Measurements from ENCODE around the gene ANKRD63. TPM values are rescaled to one million over a fixed set of nuclear protein-coding genes. Genes with fewer than 3 reads are reported as not detected.

ANKRD63 gene
- total and polyA plus RNA-seq, 7 donors: 1.6 TPM; not detected in 6

DNA sequence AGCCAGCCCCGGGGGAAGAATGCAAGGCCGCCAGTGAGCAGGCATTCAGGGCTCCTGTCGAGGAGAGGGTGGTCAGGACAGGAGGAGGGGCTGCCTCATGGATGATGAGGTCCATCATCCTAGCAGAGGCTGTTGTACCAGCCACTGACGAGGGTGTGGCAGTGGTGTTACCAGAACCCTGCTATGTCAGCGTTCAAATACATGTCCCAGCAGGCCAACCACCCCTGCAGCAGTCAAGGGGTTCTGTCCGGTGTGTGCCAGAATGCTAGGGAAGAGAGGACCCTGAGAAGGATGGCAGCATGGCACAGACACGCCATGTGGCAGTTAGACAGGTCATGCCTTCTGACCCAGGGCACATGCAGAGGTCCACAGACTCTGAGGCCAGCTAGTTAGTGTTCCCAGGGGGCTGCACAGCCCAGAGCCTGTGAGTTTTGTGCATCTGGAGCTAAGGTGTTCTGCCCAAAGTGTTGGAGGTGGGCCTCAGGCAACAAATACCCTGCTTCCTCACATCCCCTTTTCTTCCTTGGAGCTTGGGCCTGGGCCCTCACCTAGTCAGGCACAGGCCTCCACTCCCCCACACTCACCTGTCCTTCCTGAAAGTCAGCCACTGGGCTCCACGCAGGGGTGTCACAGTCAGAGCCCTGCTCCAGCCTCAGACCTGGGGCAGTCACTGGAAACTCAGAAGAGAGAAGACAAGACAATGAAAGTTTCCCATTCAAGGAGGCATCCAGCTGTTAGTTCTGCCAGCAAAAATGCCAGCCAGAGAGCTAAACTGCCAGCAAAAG is 36.2 kb downstream of the ANKRD63 start:
- DNase-seq: peak; percentile 56
- 94% methylated on average over 8 of the region's 8 CpGs for WGBS, 2 donors
- no peak for TF ChIP-seq POLR2A (IDR thresholded peaks at IDR 0.05)
- no peak for TF ChIP-seq EP300 (IDR thresholded peaks at IDR 0.05)
- TF ChIP-seq POLR2AphosphoS5 (IDR thresholded peaks at IDR 0.05): no peak
- TF ChIP-seq, protein P1, sequence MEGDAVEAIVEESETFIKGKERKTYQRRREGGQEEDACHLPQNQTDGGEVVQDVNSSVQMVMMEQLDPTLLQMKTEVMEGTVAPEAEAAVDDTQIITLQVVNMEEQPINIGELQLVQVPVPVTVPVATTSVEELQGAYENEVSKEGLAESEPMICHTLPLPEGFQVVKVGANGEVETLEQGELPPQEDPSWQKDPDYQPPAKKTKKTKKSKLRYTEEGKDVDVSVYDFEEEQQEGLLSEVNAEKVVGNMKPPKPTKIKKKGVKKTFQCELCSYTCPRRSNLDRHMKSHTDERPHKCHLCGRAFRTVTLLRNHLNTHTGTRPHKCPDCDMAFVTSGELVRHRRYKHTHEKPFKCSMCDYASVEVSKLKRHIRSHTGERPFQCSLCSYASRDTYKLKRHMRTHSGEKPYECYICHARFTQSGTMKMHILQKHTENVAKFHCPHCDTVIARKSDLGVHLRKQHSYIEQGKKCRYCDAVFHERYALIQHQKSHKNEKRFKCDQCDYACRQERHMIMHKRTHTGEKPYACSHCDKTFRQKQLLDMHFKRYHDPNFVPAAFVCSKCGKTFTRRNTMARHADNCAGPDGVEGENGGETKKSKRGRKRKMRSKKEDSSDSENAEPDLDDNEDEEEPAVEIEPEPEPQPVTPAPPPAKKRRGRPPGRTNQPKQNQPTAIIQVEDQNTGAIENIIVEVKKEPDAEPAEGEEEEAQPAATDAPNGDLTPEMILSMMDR (IDR thresholded peaks at IDR 0.05): no peak
- H3K4me1 ChIP-seq: no peaks in the 10 kb centered on the region
- no peak overlapping the region for H3K4me3 ChIP-seq
- H3K27me3 ChIP-seq: no peaks in the 10 kb centered on the region
- no peaks in the 10 kb centered on the region for H3K9me3 ChIP-seq
- no peaks in the 10 kb centered on the region for H3K36me3 ChIP-seq
- no peak overlapping the region for H3K27ac ChIP-seq
- intact Hi-C loops (cut with DNase I): no loop called here

- Histone ChIP-seq H3K4me3 (no peak overlapping the region), H3K27ac (no peak overlapping the region), H3K27me3 (no peaks in the 10 kb centered on the region), H3K9me3 (no peaks in the 10 kb centered on the region), H3K4me1 (no peaks in the 10 kb centered on the region), H3K36me3 (no peaks in the 10 kb centered on the region)
- intact Hi-C loops (cut with DNase I): no loop called here
- 88 to 89% methylated on average over 9 of the region's 9 CpGs for WGBS, 2 donors
- TF ChIP-seq POLR2AphosphoS5 (IDR thresholded peaks at IDR 0.05) (no peak), EP300 (IDR thresholded peaks at IDR 0.05) (no peak), POLR2A (IDR thresholded peaks at IDR 0.05) (no peak)
- TF ChIP-seq, protein P1 (IDR thresholded peaks at IDR 0.05): no peak
- peak; percentile 41 for DNase-seq
Observed at GRCh38 chr15:40245666-40246450, 37.0 kb downstream of the ANKRD63 start.

DNA sequence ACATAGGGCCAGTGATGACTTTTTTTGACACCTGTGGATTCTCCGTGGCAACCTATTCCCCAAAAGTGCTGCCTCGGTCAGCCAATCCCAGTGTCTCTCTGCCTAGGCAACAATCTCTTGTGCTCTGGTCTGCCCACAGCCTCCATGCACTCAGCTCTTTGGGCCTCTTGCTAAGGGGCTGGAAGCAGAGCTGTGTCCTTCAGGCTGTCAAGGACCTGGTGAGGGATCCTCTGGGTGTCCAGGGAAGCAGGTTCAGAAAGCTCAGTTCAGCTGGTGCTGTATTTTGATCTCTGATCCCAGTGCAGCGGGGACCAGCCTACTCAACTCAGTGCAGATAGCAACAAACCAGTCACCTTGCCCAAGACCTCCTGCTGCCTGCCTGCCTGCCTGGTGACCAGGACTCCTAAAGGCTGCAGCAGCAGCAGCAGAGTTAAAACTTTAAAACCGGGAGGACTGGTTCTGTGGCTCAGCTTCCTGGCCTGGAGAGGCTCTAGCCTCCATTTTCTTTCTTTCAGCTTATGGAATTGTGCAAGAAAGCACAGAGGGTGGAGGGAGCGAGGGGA is 37.8 kb downstream of the ANKRD63 start:
- WGBS, 2 donors: 65 to 79% methylated on average over 5 of the region's 5 CpGs
- Histone ChIP-seq H3K4me1 (no peaks in the 10 kb centered on the region), H3K27ac (no peak overlapping the region), H3K27me3 (peaks cover 0 to 3% (median 1%) of the 10 kb centered on the region in 3 donors), H3K36me3 (no peaks in the 10 kb centered on the region), H3K9me3 (no peaks in the 10 kb centered on the region), H3K4me3 (no peak overlapping the region)
- TF ChIP-seq EP300 (IDR thresholded peaks at IDR 0.05): no peak
- peak; percentile 40 for DNase-seq
- intact Hi-C loops (cut with DNase I): no loop called here

GRCh38 chr15:40243126-40243810 is 39.6 kb downstream of the ANKRD63 start:
- Histone ChIP-seq H3K4me1 (peaks cover 0 to 12% (median 9%) of the 10 kb centered on the region in 4 donors), H3K4me3 (no peak overlapping the region), H3K36me3 (no peaks in the 10 kb centered on the region), H3K27me3 (peaks cover 0 to 21% (median 17%) of the 10 kb centered on the region in 3 donors), H3K9me3 (no peaks in the 10 kb centered on the region), H3K27ac (no peak overlapping the region)
- intact Hi-C loops (cut with DNase I): no loop called here
- 88% methylated on average over 9 of the region's 9 CpGs for WGBS, 2 donors
- TF ChIP-seq POLR2AphosphoS5 (IDR thresholded peaks at IDR 0.05) (no peak), POLR2A (IDR thresholded peaks at IDR 0.05) (no peak), EP300 (IDR thresholded peaks at IDR 0.05) (no peak)
- TF ChIP-seq, protein P1 (IDR thresholded peaks at IDR 0.05): no peak
- DNase-seq: peak; percentile 33

All from sigmoid colon (tissue), 7 donors.